ENCODE measurements around the gene ECE2.

- TF ChIP-seq CTCF (IDR thresholded peaks at IDR 0.05) (no peak), RFX5 (IDR thresholded peaks at IDR 0.05; ENCODE audit: low read length) (no peak), POLR2AphosphoS5 (IDR thresholded peaks at IDR 0.05; ENCODE audit: low read depth, low read length) (no peak), TAF1 (IDR thresholded peaks at IDR 0.05; ENCODE audit: borderline replicate concordance, low read depth, low read length) (no peak), USF1 (IDR thresholded peaks at IDR 0.05; ENCODE audit: borderline replicate concordance, low read depth) (no peak), EP300 (IDR thresholded peaks at IDR 0.05; ENCODE audit: borderline replicate concordance in 1 of 2, low read depth in 1 of 2, low read length in 1 of 2) (no peak), USF2 (IDR thresholded peaks at IDR 0.05; ENCODE audit: borderline replicate concordance, low read depth, low read length) (no peak), GABPA (IDR thresholded peaks at IDR 0.05; ENCODE audit: low read depth) (no peak), NFIC (IDR thresholded peaks at IDR 0.05; ENCODE audit: borderline replicate concordance) (no peak), MAX (IDR thresholded peaks at IDR 0.05; ENCODE audit: low read depth) (no peak)
Measured at GRCh38 chr3:184325715-184326369, 50.0 kb downstream of the ECE2 start.

All from SK-N-SH (cell line).